GOT3 (cell line): ENCODE data around the gene BSN.
A peak's percentile ranks its signal among the peaks of the same experiment; 100 is the strongest.

ENCODE experiments used
- DNase-seq: peaks from one replicate; lab custom pipeline; 2025; ENCODE audit warnings: mixed read lengths; lab: John Stamatoyannopoulos, UW

The BSN gene

GRCh38 chr3:49553692-49554632 is at the start of gene BSN:
TSS of gene BSN (plus strand) at chr3:49554477. CDS start at chr3:49554603, 126 bp downstream.
- DNase-seq: peak; percentile 53

GRCh38 chr3:49506906-49507305 is 47.4 kb upstream of the BSN start:
- DNase-seq: no peak

GRCh38 chr3:49509028-49509561 is 45.2 kb upstream of the BSN start:
- DNase-seq: no peak

GRCh38 chr3:49511639-49512038 is 42.6 kb upstream of the BSN start:
- no peak for DNase-seq

- DNase-seq: no peak
Observed at GRCh38 chr3:49512781-49513355, 41.4 kb upstream of the BSN start.

GRCh38 chr3:49513494-49514124 is 40.7 kb upstream of the BSN start:
- no peak for DNase-seq

- no peak for DNase-seq
Observed at GRCh38 chr3:49518016-49518415, 36.3 kb upstream of the BSN start.

GRCh38 chr3:49518441-49518840 is 35.8 kb upstream of the BSN start:
- no peak for DNase-seq

- no peak for DNase-seq
Observed at GRCh38 chr3:49519296-49519695, 35.0 kb upstream of the BSN start.

- DNase-seq: no peak
Observed at GRCh38 chr3:49519916-49520385, 34.3 kb upstream of the BSN start.

- no peak for DNase-seq
Observed at GRCh38 chr3:49523756-49524747, 30.2 kb upstream of the BSN start.

GRCh38 chr3:49529567-49529966 is 24.7 kb upstream of the BSN start:
- DNase-seq: no peak

- no peak for DNase-seq
Observed at GRCh38 chr3:49530231-49530630, 24.0 kb upstream of the BSN start.

GRCh38 chr3:49530701-49531100 is 23.6 kb upstream of the BSN start:
- no peak for DNase-seq

GRCh38 chr3:49531218-49531617 is 23.1 kb upstream of the BSN start:
- DNase-seq: no peak

GRCh38 chr3:49531715-49532114 is 22.6 kb upstream of the BSN start:
- no peak for DNase-seq

- DNase-seq: no peak
Observed at GRCh38 chr3:49533031-49533430, 21.2 kb upstream of the BSN start.

GRCh38 chr3:49533786-49534519 is 20.3 kb upstream of the BSN start:
- DNase-seq: no peak

- DNase-seq: no peak
Observed at GRCh38 chr3:49534581-49535441, 19.5 kb upstream of the BSN start.
